GM20000 (cell line): ENCODE results near the gene RHNO1.

Source experiments
- DNase-seq: peaks from one replicate; pipeline ENCODE4 v3.0.0; 2012; ENCODE audit warnings: low spot score
- CTCF ChIP-seq: IDR thresholded peaks from 2 replicates; pipeline ENCODE4 v1.5.1; 2012; ENCODE audit warnings: mild to moderate bottlenecking, control low read depth; ENCODE audit errors: extremely low read depth, missing control alignments

The RHNO1 gene

GRCh38 chr12:2879853-2880252 lies 2.8 kb downstream of the RHNO1 start:
- TF ChIP-seq CTCF, result no peak
- no peak for DNase-seq

- no peak for TF ChIP-seq CTCF
These were observed 7.8 kb downstream of the RHNO1 start for GRCh38 chr12:2884810-2885209.

GRCh38 chr12:2886768-2887450 lies 9.9 kb downstream of the RHNO1 start:
- no peak for DNase-seq
- no peak for TF ChIP-seq CTCF

More at GRCh38 chr12:2884810-2885209, 7.8 kb downstream of the RHNO1 start:
- DNase-seq, result no peak

- DNase-seq, result no peak
- TF ChIP-seq CTCF, result no peak
These were observed 13.0 kb downstream of the RHNO1 start for GRCh38 chr12:2890001-2890387.

- no peak for TF ChIP-seq CTCF
- peak; percentile 94 for DNase-seq
These were observed 13.6 kb downstream of the RHNO1 start, which contains the start of gene TULP3 for GRCh38 chr12:2890388-2891239. TULP3 (plus strand) TSS chr12:2890891; CDS start chr12:2890948, 57 bp downstream.

- no peak for DNase-seq
These were observed 14.4 kb downstream of the RHNO1 start for GRCh38 chr12:2891240-2892053.

More at GRCh38 chr12:2891240-2892053, 14.4 kb downstream of the RHNO1 start:
- TF ChIP-seq CTCF, result no peak
